ENCODE data around the gene STX18.
"Not testable (repeated sequence)": the region's sequence is repeated elsewhere in the genome, so short reads cannot be mapped to it uniquely, and the experiment has no call there.

Gene STX18

GRCh38 chr4:4559596-4559995 lies 17.7 kb upstream of the STX18 start:
- Histone ChIP-seq H3K4me1 (ENCODE audit: control insufficient read depth, insufficient read depth, low read length) (peaks cover 2% of the 10 kb centered on the region; the same call in 1 of the 2 replicates), H3K9me3 (ENCODE audit: control insufficient read depth, insufficient read depth, low read length) (no peaks in the 10 kb centered on the region), H3K27me3 (ENCODE audit: control insufficient read depth, insufficient read depth, low read length) (no peaks in the 10 kb centered on the region), H3K36me3 (ENCODE audit: control insufficient read depth, insufficient read depth, low read length) (no peaks in the 10 kb centered on the region), H3K27ac (ENCODE audit: low read length) (no peak overlapping the region), H3K4me3 (ENCODE audit: low read length) (no peak overlapping the region)
- no peak for DNase-seq (ENCODE audit: low read depth, low spot score)
- no CpG with 5 or more reads among the region's 6 CpGs for WGBS (ENCODE audit: insufficient coverage, insufficient read length)

- Histone ChIP-seq H3K36me3 (ENCODE audit: control insufficient read depth, insufficient read depth, low read length) (no peaks in the 10 kb centered on the region), H3K4me3 (ENCODE audit: low read length) (no peak overlapping the region), H3K27ac (ENCODE audit: low read length) (no peak overlapping the region), H3K4me1 (ENCODE audit: control insufficient read depth, insufficient read depth, low read length) (peaks cover 2% of the 10 kb centered on the region; the same call in 1 of the 2 replicates), H3K27me3 (ENCODE audit: control insufficient read depth, insufficient read depth, low read length) (no peaks in the 10 kb centered on the region), H3K9me3 (ENCODE audit: control insufficient read depth, insufficient read depth, low read length) (no peaks in the 10 kb centered on the region)
- no peak for DNase-seq (ENCODE audit: low read depth, low spot score)
- WGBS (ENCODE audit: insufficient coverage, insufficient read length) = no CpG with 5 or more reads among the region's 4 CpGs
Measured at GRCh38 chr4:4558881-4559280, 17.0 kb upstream of the STX18 start.

GRCh38 chr4:4555916-4556315 lies 14.1 kb upstream of the STX18 start:
- Histone ChIP-seq H3K4me1 (ENCODE audit: control insufficient read depth, insufficient read depth, low read length) (peaks cover 2% of the 10 kb centered on the region; the same call in 1 of the 2 replicates), H3K27me3 (ENCODE audit: control insufficient read depth, insufficient read depth, low read length) (no peaks in the 10 kb centered on the region), H3K4me3 (ENCODE audit: low read length) (no peak overlapping the region), H3K9me3 (ENCODE audit: control insufficient read depth, insufficient read depth, low read length) (no peaks in the 10 kb centered on the region), H3K27ac (ENCODE audit: low read length) (no peak overlapping the region), H3K36me3 (ENCODE audit: control insufficient read depth, insufficient read depth, low read length) (peaks cover 3% of the 10 kb centered on the region; the same call in 1 of the 2 replicates)
- DNase-seq (ENCODE audit: low read depth, low spot score) = no peak
- WGBS (ENCODE audit: insufficient coverage, insufficient read length) = no CpG with 5 or more reads among the region's 4 CpGs

- H3K27me3 ChIP-seq (ENCODE audit: control insufficient read depth, insufficient read depth, low read length) = no peaks in the 10 kb centered on the region
- no peak overlapping the region for H3K27ac ChIP-seq (ENCODE audit: low read length)
- no peak for DNase-seq (ENCODE audit: low read depth, low spot score)
- H3K4me1 ChIP-seq (ENCODE audit: control insufficient read depth, insufficient read depth, low read length) = peaks cover 2% of the 10 kb centered on the region; the same call in 1 of the 2 replicates
- H3K36me3 ChIP-seq (ENCODE audit: control insufficient read depth, insufficient read depth, low read length) = peaks cover 3% of the 10 kb centered on the region; the same call in 1 of the 2 replicates
- no CpG with 5 or more reads among the region's 2 CpGs for WGBS (ENCODE audit: insufficient coverage, insufficient read length)
- H3K4me3 ChIP-seq (ENCODE audit: low read length) = no peak overlapping the region
- H3K9me3 ChIP-seq (ENCODE audit: control insufficient read depth, insufficient read depth, low read length) = no peaks in the 10 kb centered on the region
Measured at GRCh38 chr4:4554234-4554633, 12.4 kb upstream of the STX18 start.

GRCh38 chr4:4552042-4552441 lies 10.2 kb upstream of the STX18 start:
- not testable (repeated sequence) for H3K27me3 ChIP-seq (ENCODE audit: control insufficient read depth, insufficient read depth, low read length); H3K27ac ChIP-seq (ENCODE audit: low read length); H3K9me3 ChIP-seq (ENCODE audit: control insufficient read depth, insufficient read depth, low read length); DNase-seq (ENCODE audit: low read depth, low spot score); H3K4me1 ChIP-seq (ENCODE audit: control insufficient read depth, insufficient read depth, low read length); H3K4me3 ChIP-seq (ENCODE audit: low read length); H3K36me3 ChIP-seq (ENCODE audit: control insufficient read depth, insufficient read depth, low read length)
- WGBS (ENCODE audit: insufficient coverage, insufficient read length) = no CpG with 5 or more reads among the region's 5 CpGs

- H3K36me3 ChIP-seq (ENCODE audit: control insufficient read depth, insufficient read depth, low read length); H3K4me3 ChIP-seq (ENCODE audit: low read length); H3K27ac ChIP-seq (ENCODE audit: low read length); H3K9me3 ChIP-seq (ENCODE audit: control insufficient read depth, insufficient read depth, low read length); DNase-seq (ENCODE audit: low read depth, low spot score); H3K27me3 ChIP-seq (ENCODE audit: control insufficient read depth, insufficient read depth, low read length); H3K4me1 ChIP-seq (ENCODE audit: control insufficient read depth, insufficient read depth, low read length): not testable (repeated sequence)
- no CpG with 5 or more reads among the region's 4 CpGs for WGBS (ENCODE audit: insufficient coverage, insufficient read length)
Measured at GRCh38 chr4:4550161-4550560, 8.3 kb upstream of the STX18 start.

GRCh38 chr4:4549534-4549933 lies 7.7 kb upstream of the STX18 start:
- no CpG with 5 or more reads among the region's 1 CpG for WGBS (ENCODE audit: insufficient coverage, insufficient read length)
- no peak overlapping the region for H3K27ac ChIP-seq (ENCODE audit: low read length)
- no peaks in the 10 kb centered on the region for H3K4me1 ChIP-seq (ENCODE audit: control insufficient read depth, insufficient read depth, low read length)
- H3K4me3 ChIP-seq (ENCODE audit: low read length) = no peak overlapping the region
- H3K9me3 ChIP-seq (ENCODE audit: control insufficient read depth, insufficient read depth, low read length) = no peaks in the 10 kb centered on the region
- no peak for DNase-seq (ENCODE audit: low read depth, low spot score)
- H3K27me3 ChIP-seq (ENCODE audit: control insufficient read depth, insufficient read depth, low read length) = no peaks in the 10 kb centered on the region
- H3K36me3 ChIP-seq (ENCODE audit: control insufficient read depth, insufficient read depth, low read length) = peaks cover 6% of the 10 kb centered on the region; the same call in 1 of the 2 replicates

GRCh38 chr4:4542774-4543485 lies 1.1 kb upstream of the STX18 start:
- Histone ChIP-seq H3K27ac (ENCODE audit: low read length) (no peak overlapping the region), H3K4me3 (ENCODE audit: low read length) (peak overlapping the region; percentile 70; the same call in 1 of the 2 replicates), H3K36me3 (ENCODE audit: control insufficient read depth, insufficient read depth, low read length) (no peaks in the 10 kb centered on the region; the same call in 1 of the 2 replicates), H3K4me1 (ENCODE audit: control insufficient read depth, insufficient read depth, low read length) (no peaks in the 10 kb centered on the region), H3K27me3 (ENCODE audit: control insufficient read depth, insufficient read depth, low read length) (no peaks in the 10 kb centered on the region), H3K9me3 (ENCODE audit: control insufficient read depth, insufficient read depth, low read length) (no peaks in the 10 kb centered on the region)
- WGBS (ENCODE audit: insufficient coverage, insufficient read length) = no CpG with 5 or more reads among the region's 12 CpGs
- no peak for DNase-seq (ENCODE audit: low read depth, low spot score)

- Histone ChIP-seq H3K36me3 (ENCODE audit: control insufficient read depth, insufficient read depth, low read length) (no peaks in the 10 kb centered on the region), H3K4me1 (ENCODE audit: control insufficient read depth, insufficient read depth, low read length) (no peaks in the 10 kb centered on the region), H3K27ac (ENCODE audit: low read length) (no peak overlapping the region), H3K9me3 (ENCODE audit: control insufficient read depth, insufficient read depth, low read length) (no peaks in the 10 kb centered on the region), H3K4me3 (ENCODE audit: low read length) (peak overlapping the region; percentile 70; the same call in 1 of the 2 replicates), H3K27me3 (ENCODE audit: control insufficient read depth, insufficient read depth, low read length) (no peaks in the 10 kb centered on the region)
- DNase-seq (ENCODE audit: low read depth, low spot score) = no peak
- no CpG with 5 or more reads among the region's 10 CpGs for WGBS (ENCODE audit: insufficient coverage, insufficient read length)
Measured at GRCh38 chr4:4541040-4541631, 712 bp downstream of the STX18 start.

GRCh38 chr4:4539481-4539880 lies 2.4 kb downstream of the STX18 start:
- no CpG with 5 or more reads among the region's 2 CpGs for WGBS (ENCODE audit: insufficient coverage, insufficient read length)
- no peaks in the 10 kb centered on the region for H3K9me3 ChIP-seq (ENCODE audit: control insufficient read depth, insufficient read depth, low read length)
- no peaks in the 10 kb centered on the region for H3K27me3 ChIP-seq (ENCODE audit: control insufficient read depth, insufficient read depth, low read length)
- no peaks in the 10 kb centered on the region for H3K4me1 ChIP-seq (ENCODE audit: control insufficient read depth, insufficient read depth, low read length)
- H3K4me3 ChIP-seq (ENCODE audit: low read length) = no peak overlapping the region
- H3K36me3 ChIP-seq (ENCODE audit: control insufficient read depth, insufficient read depth, low read length) = no peaks in the 10 kb centered on the region
- no peak overlapping the region for H3K27ac ChIP-seq (ENCODE audit: low read length)
- no peak for DNase-seq (ENCODE audit: low read depth, low spot score)

GRCh38 chr4:4535590-4535989 lies 6.3 kb downstream of the STX18 start:
- no peak overlapping the region for H3K4me3 ChIP-seq (ENCODE audit: low read length)
- H3K9me3 ChIP-seq (ENCODE audit: control insufficient read depth, insufficient read depth, low read length) = no peaks in the 10 kb centered on the region
- H3K36me3 ChIP-seq (ENCODE audit: control insufficient read depth, insufficient read depth, low read length) = no peaks in the 10 kb centered on the region
- no peaks in the 10 kb centered on the region for H3K27me3 ChIP-seq (ENCODE audit: control insufficient read depth, insufficient read depth, low read length)
- no peaks in the 10 kb centered on the region for H3K4me1 ChIP-seq (ENCODE audit: control insufficient read depth, insufficient read depth, low read length)
- no peak overlapping the region for H3K27ac ChIP-seq (ENCODE audit: low read length)
- DNase-seq (ENCODE audit: low read depth, low spot score) = no peak
